IMR-90 (cell line): Measurements from ENCODE around the gene LMNTD2. TPM values are rescaled to one million over a fixed set of nuclear protein-coding genes. Genes with fewer than 3 reads are reported as not detected.

Source experiments
- ATAC-seq: fragments of 200-7000 bp; cut with Tn5 transposase; 2 replicates; pipeline ENCODE4 v1.9.1; 2020; ENCODE audit warnings: low read depth, mild to moderate bottlenecking, moderate library complexity
- BruUV-seq: library from RNA; stranded (reverse); fragments of 400-500 nt; replicated peaks from 2 replicates; lab custom pipeline; 2021; lab: Mats Ljungman, UMichigan
- CTCF ChIA-PET: fragments of 300-600 bp; formaldehyde crosslinking; extraction: SDS; loops from one replicate; lab custom pipeline; 2021; ENCODE audit warnings: antibody characterized with exemption; lab: Yijun Ruan, JAX
- POLR2A ChIA-PET: fragments of 300-600 bp; sonication (Branson Sonifier 250); formaldehyde crosslinking; loops from one replicate; lab custom pipeline; 2022; ENCODE audit warnings: antibody characterized with exemption; ENCODE audit not compliant: unreplicated experiment; lab: Charles Lee
- DNase-seq: peaks from one replicate; pipeline ENCODE4 v3.0.0; 2013
- H2AFZ ChIP-seq: replicated peaks from 2 replicates; pipeline ENCODE3; 2013; ENCODE audit warnings: low read length, mild to moderate bottlenecking; ENCODE audit not compliant: poor library complexity
- H2AK5ac ChIP-seq: 2 replicates; pipeline ENCODE4 v1.6.1; 2013; ENCODE audit warnings: low read depth, low read length, inconsistent platforms
- H2AK9ac ChIP-seq: replicated peaks from 2 replicates; pipeline ENCODE3; 2013; ENCODE audit warnings: mild to moderate bottlenecking, low read depth, low read length, moderate library complexity; ENCODE audit not compliant: poor library complexity
- H2BK120ac ChIP-seq: 2 replicates; pipeline ENCODE4 v1.6.1; 2013; ENCODE audit warnings: low read depth, low read length, inconsistent platforms
- H2BK15ac ChIP-seq: 3 replicates; pipeline ENCODE4 v1.6.1; 2013; ENCODE audit warnings: low read depth, low read length, inconsistent platforms
- H2BK20ac ChIP-seq: 2 replicates; pipeline ENCODE4 v1.6.1; 2013; ENCODE audit warnings: low read depth, mild to moderate bottlenecking, inconsistent platforms, low read length, moderate library complexity
- H2BK5ac ChIP-seq: 2 replicates; pipeline ENCODE4 v1.6.1; 2013; ENCODE audit warnings: mild to moderate bottlenecking, low read depth, low read length, inconsistent platforms; ENCODE audit not compliant: poor library complexity, severe bottlenecking
- H3K14ac ChIP-seq: replicated peaks from 2 replicates; pipeline ENCODE4 v1.6.1; 2013; ENCODE audit warnings: low read depth, low read length, inconsistent platforms
- H3K18ac ChIP-seq: 2 replicates; pipeline ENCODE4 v1.6.1; 2013; ENCODE audit warnings: low read depth, low read length, control low read depth
- H3K23ac ChIP-seq: 2 replicates; pipeline ENCODE4 v1.6.1; 2013; ENCODE audit warnings: low read depth, low read length, inconsistent platforms
- H3K27ac ChIP-seq: 2 replicates; pipeline ENCODE4 v1.5.1; 2013; ENCODE audit warnings: mild to moderate bottlenecking, control low read depth, low read length; ENCODE audit not compliant: insufficient read depth
- H3K27me3 ChIP-seq: 2 replicates; pipeline ENCODE4 v1.6.1; 2013; ENCODE audit warnings: low read length; ENCODE audit not compliant: control insufficient read depth, insufficient read depth
- H3K36me3 ChIP-seq: 2 replicates; pipeline ENCODE4 v1.6.1; 2013; ENCODE audit warnings: low read length, mixed read lengths; ENCODE audit not compliant: control insufficient read depth, insufficient read depth
- H3K4ac ChIP-seq: 2 replicates; pipeline ENCODE4 v1.6.1; 2013; ENCODE audit warnings: low read depth, low read length, inconsistent platforms
- H3K4me1 ChIP-seq: 2 replicates; pipeline ENCODE4 v1.6.1; 2013; ENCODE audit warnings: low read length, mixed read lengths; ENCODE audit not compliant: control insufficient read depth, insufficient read depth
- H3K4me2 ChIP-seq: 2 replicates; pipeline ENCODE4 v1.6.1; 2013; ENCODE audit warnings: low read depth, mild to moderate bottlenecking, control low read depth, low read length, moderate library complexity
- H3K4me3 ChIP-seq: 2 replicates; pipeline ENCODE4 v1.5.1; 2013; ENCODE audit warnings: low read depth, mild to moderate bottlenecking, control low read depth, low read length, moderate library complexity; ENCODE audit not compliant: insufficient read depth
- H3K56ac ChIP-seq: 2 replicates; pipeline ENCODE4 v1.6.1; 2013; ENCODE audit warnings: low read length, inconsistent platforms; ENCODE audit not compliant: insufficient read depth; ENCODE audit errors: extremely low read depth
- H3K79me1 ChIP-seq, 2 experiments: 2 replicates each; pipeline ENCODE4 v1.6.1; 2013; ENCODE audit warnings: low read length in 2 of 2, inconsistent platforms in 1 of 2, low read depth in 1 of 2
- H3K9ac ChIP-seq: 2 replicates; pipeline ENCODE4 v1.6.1; 2013; ENCODE audit warnings: low read depth, low read length, control low read depth
- H3K9me1 ChIP-seq: 2 replicates; pipeline ENCODE4 v1.6.1; 2013; ENCODE audit warnings: low read length, inconsistent platforms; ENCODE audit not compliant: insufficient read depth
- H3K9me3 ChIP-seq: 2 replicates; pipeline ENCODE4 v1.6.1; 2013; ENCODE audit warnings: low read length; ENCODE audit not compliant: control insufficient read depth, insufficient read depth
- H4K20me1 ChIP-seq: 2 replicates; pipeline ENCODE4 v1.6.1; 2013; ENCODE audit warnings: low read length, inconsistent platforms; ENCODE audit not compliant: insufficient read depth
- H4K5ac ChIP-seq: 2 replicates; pipeline ENCODE4 v1.6.1; 2013; ENCODE audit warnings: mild to moderate bottlenecking, low read depth, low read length, control low read depth
- H4K8ac ChIP-seq, 2 experiments: 2 replicates each; pipeline ENCODE4 v1.6.1; 2013; ENCODE audit warnings: low read depth in 2 of 2, low read length in 2 of 2, control low read depth in 1 of 2, inconsistent platforms in 1 of 2
- H4K91ac ChIP-seq: 2 replicates; pipeline ENCODE4 v1.6.1; 2013; ENCODE audit warnings: low read depth, low read length, inconsistent platforms; ENCODE audit not compliant: insufficient read depth
- CEBPB ChIP-seq: IDR thresholded peaks from 2 replicates; pipeline ENCODE4 v1.6.1; 2012; ENCODE audit warnings: low read depth, low read length, improper control_type of control experiment
- CHD1 ChIP-seq: IDR thresholded peaks from 2 replicates; pipeline ENCODE4 v1.6.1; 2012; ENCODE audit warnings: low read depth, low read length, improper control_type of control experiment
- MAZ ChIP-seq: IDR thresholded peaks from 2 replicates; pipeline ENCODE4 v1.6.1; 2012; ENCODE audit warnings: low read depth, mild to moderate bottlenecking, low read length, improper control_type of control experiment, moderate library complexity, borderline replicate concordance
- POLR2A ChIP-seq: IDR thresholded peaks from 2 replicates; pipeline ENCODE4 v1.6.1; 2012; ENCODE audit warnings: mild to moderate bottlenecking, low read depth, low read length
- RCOR1 ChIP-seq: IDR thresholded peaks from 2 replicates; pipeline ENCODE4 v1.6.1; 2012; ENCODE audit warnings: mild to moderate bottlenecking, low read length, improper control_type of control experiment; ENCODE audit not compliant: insufficient replicate concordance
- whole genome bisulfite sequencing, 2 experiments: methylation state at CpG; one replicate each; pipeline versions ENCODE4 v1.1.5 to v1.1.7; 2013; ENCODE audit warnings: missing lambda C conversion rate in 2 of 2; ENCODE audit not compliant: insufficient read length in 1 of 2; ENCODE audit errors: extremely low coverage in 2 of 2; 5-methylcytosine and 5-hydroxymethylcytosine counted together
- dilution Hi-C: fragments of 300-500 bp; cut with HindIII; formaldehyde crosslinking; loops from one replicate; pipeline ENCODE4 v1.14.3; 2018; ENCODE audit warnings: low sequenced_read_pairs; ENCODE audit not compliant: unreplicated experiment
- in situ Hi-C: fragments of 300-500 bp; cut with MboI; formaldehyde crosslinking; loops from 3 replicates; pipeline ENCODE4 v1.14.3; 2019; ENCODE audit warnings: low sequenced_read_pairs, inconsistent platforms, mixed read lengths
- intact Hi-C: fragments of 100-400 bp; cut with micrococcal nuclease; formaldehyde crosslinking; loops from 2 replicates; pipeline ENCODE4 v1.10.0; 2022
- polyA plus RNA-seq, 3 experiments: library from polyadenylated mRNA; depleted of rRNA; stranded (reverse); fragments of >200 nt; gene quantifications; 2 replicates each; pipeline ENCODE4 v1.2.3, GENCODE V29; 2012; ENCODE audit warnings: low replicate concordance in 1 of 3
- total RNA-seq: library from RNA; depleted of rRNA; stranded (reverse); fragments of >200 nt; gene quantifications from 2 replicates; pipeline ENCODE4 v1.2.3, GENCODE V29; 2012
- TF ChIP-seq, protein P1 (sequence below): fragments of 150-350 bp; IDR thresholded peaks from 2 replicates; pipeline ENCODE4 v1.6.1; 2017; ENCODE audit warnings: mild to moderate bottlenecking, antibody characterized with exemption, low read length, low read depth

Gene LMNTD2
- total and polyA plus RNA-seq, 2 of the 4 experiments (the other 2 are of a cell fraction) = 0.18 to 1.3 TPM

DNA sequence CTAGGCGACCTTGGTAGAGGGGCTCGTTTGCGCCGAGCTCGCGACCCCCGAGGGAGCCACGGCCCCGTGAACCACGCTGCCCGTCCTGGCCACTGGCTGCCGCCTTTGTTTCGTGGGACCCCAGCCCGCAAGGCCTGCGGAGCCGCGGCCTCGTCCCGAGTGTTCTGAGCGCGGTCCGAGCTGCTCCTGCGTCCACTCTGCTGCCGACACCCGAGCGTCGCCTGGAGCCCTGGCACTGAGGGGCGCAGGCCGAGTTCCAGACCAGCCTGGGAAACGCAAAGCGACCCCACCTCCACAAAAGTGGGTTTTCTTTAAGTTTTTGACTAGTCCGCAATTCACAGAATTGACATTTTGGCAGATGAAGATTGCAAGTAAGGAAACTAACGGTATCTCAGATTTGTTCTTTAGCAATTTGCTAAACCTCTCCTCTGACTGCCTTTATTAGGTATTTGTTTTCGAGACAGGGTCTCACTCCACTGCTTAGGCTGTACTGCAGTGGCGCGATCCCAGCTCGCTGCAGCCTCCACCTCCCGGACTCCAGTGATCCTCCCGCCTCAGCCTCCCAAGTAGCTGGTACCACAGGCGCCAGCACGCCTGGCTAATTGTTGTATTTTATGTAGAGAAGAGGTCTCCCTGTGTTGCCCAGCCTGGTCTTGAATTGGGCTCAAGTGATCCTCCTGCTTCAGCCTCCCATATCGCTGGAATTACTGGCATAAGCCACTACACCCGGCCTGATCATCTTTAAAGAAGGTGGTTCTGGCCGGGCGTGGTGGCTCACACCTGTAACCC lies 52.6 kb downstream of the LMNTD2 start (continued):
- TF ChIP-seq RCOR1 (no peak), CEBPB (no peak)

DNA sequence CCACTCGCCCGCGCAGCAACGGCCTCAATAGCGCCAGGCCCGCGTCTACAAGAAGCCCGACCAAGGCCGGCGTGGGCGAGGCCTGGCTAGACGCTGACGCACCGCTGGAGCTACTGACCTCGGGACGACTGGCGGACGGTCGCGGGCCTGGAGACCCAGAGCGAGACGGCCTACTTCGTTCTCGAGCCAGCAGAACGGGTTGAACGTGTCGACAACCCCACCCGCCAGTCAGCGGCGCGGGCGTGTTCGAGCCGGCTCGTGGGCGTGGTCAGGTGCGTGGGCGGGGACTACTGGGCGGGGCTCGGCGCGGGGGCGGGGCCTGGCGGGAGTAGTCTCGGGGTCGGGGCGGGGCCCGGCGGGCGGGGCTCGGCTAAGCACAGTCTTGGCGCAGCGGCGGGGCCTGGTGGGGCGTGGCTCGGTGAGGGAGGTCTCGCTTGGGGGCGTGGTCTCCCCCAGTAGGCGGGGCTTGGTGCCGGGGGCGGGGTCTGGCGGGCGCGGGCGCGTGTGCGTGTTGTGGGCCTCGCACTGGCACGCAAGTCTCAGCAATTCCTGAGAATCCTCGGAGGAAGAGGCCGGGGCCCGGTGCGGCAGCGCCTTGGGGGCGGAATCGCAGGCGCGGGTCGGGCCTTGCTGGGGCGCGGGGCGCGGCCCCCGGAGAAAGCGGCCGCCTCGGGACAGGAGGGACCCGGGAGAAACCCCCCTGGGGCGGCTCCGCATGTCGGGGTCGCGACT lies 53.4 kb downstream of the LMNTD2 start, which contains the start of gene RNH1:
Gene RNH1 (minus strand): TSS at position 248 of the 732 bp plus-strand sequence. CDS start 5,080 bp downstream, outside the sequence.
- Histone ChIP-seq H2AK9ac (peak within 1 kb of the TSS; percentile 100), H4K8ac (peak within 1 kb of the TSS; percentile 87 to 99), H2BK5ac (peak within 1 kb of the TSS; percentile 100), H3K23ac (peak within 1 kb of the TSS; percentile 99), H2BK15ac (peak within 1 kb of the TSS; percentile 51; the same call in 1 of the 3 replicates), H4K91ac (peak within 1 kb of the TSS; percentile 99), H2AFZ (peak within 1 kb of the TSS; percentile 100), H3K27ac (peak within 1 kb of the TSS; percentile 99), H3K4ac (peak within 1 kb of the TSS; percentile 100), H3K9ac (peak within 1 kb of the TSS; percentile 98), H4K5ac (peak within 1 kb of the TSS; percentile 97), H3K9me1 (peaks cover 5% of the 10 kb centered on the region), H2BK120ac (peak within 1 kb of the TSS; percentile 87), H3K9me3 (no peaks in the 10 kb centered on the region), H4K20me1 (peaks cover 4% of the 10 kb centered on the region), H3K79me1 (peaks cover 23 to 62% of the 10 kb centered on the region in 2 experiments), H3K18ac (peak within 1 kb of the TSS; percentile 93), H2AK5ac (peak within 1 kb of the TSS; percentile 97), H3K27me3 (no peaks in the 10 kb centered on the region), H3K4me1 (peaks cover 12% of the 10 kb centered on the region), H3K4me3 (peak within 1 kb of the TSS; percentile 97), H3K56ac (peak within 1 kb of the TSS; percentile 98), H2BK20ac (peak within 1 kb of the TSS; percentile 59), H3K36me3 (peaks cover 5% of the 10 kb centered on the region; the same call in 1 of the 2 replicates), H3K14ac (peak within 1 kb of the TSS; percentile 100), H3K4me2 (peak within 1 kb of the TSS; percentile 87)
- ChIA-PET CTCF (interaction anchor here (1.0 kb wide), 1 partner anchor 12 kb away, joined by 3 read pairs; no protein-coding TSS in a partner anchor), POLR2A (no interaction called here)
- DNase-seq (peak; percentile 93), ATAC-seq (peak; percentile 89)
- BruUV-seq = no TSS peak
- intact Hi-C loops (loop anchor here (2.0 kb wide), 1 partner anchor 56 kb away; the partner anchor contains the start of gene PTDSS2), in situ Hi-C loops (no loop called here), dilution Hi-C loops (no loop called here)
- 1% methylated on average over 30 of the region's 93 CpGs; no CpG with 5 or more reads in 1 of the 2 experiments for WGBS, 2 experiments
- TF ChIP-seq, protein P1, sequence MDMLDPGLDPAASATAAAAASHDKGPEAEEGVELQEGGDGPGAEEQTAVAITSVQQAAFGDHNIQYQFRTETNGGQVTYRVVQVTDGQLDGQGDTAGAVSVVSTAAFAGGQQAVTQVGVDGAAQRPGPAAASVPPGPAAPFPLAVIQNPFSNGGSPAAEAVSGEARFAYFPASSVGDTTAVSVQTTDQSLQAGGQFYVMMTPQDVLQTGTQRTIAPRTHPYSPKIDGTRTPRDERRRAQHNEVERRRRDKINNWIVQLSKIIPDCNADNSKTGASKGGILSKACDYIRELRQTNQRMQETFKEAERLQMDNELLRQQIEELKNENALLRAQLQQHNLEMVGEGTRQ = peak; percentile 43
- TF ChIP-seq MAZ (peak; percentile 81; the same call in 1 of the 2 replicates), POLR2A (peak; percentile 85), CHD1 (no peak; the same call in 1 of the 2 replicates)
